Gastroesophageal sphincter (tissue), 4 donors: ENCODE measurements around the gene CLSTN2. TPM values are rescaled to one million over a fixed set of nuclear protein-coding genes. Genes with fewer than 3 reads are reported as not detected.

Experiments
- ATAC-seq: fragments of 150-250 bp; one replicate; pipeline ENCODE4 v1.9.1; 2016; ENCODE audit warnings: mild to moderate bottlenecking, moderate library complexity
- H3K27ac ChIP-seq, 4 donors: fragments of 200-600 bp; sonication (generic) in 3 of 4; 1 replicate in 3 of 4; 2 replicates in 1 of 4; pipeline ENCODE4 v1.5.1; 2016 to 2019
- H3K27me3 ChIP-seq: fragments of 200-600 bp; sonication (generic); one replicate; pipeline ENCODE4 v1.5.1; 2019
- H3K36me3 ChIP-seq, 2 donors: fragments of 200-600 bp; sonication (generic); one replicate each; pipeline ENCODE4 v1.5.1; 2019; ENCODE audit warnings: control low read depth in 1 of 2
- H3K4me1 ChIP-seq, 3 donors: fragments of 200-600 bp; sonication (generic); 1 replicate in 2 of 3; 2 replicates in 1 of 3; pipeline ENCODE4 v1.5.1; 2016 to 2019; ENCODE audit warnings: control low read depth in 2 of 3
- H3K4me3 ChIP-seq, 2 donors: fragments of 200-600 bp; sonication (generic); one replicate each; pipeline ENCODE4 v1.5.1; 2019; ENCODE audit warnings: mild to moderate bottlenecking in 1 of 2, moderate library complexity in 1 of 2
- H3K9me3 ChIP-seq, 3 donors: fragments of 200-600 bp; sonication (generic); one replicate each; pipeline ENCODE4 v1.5.1; 2017 to 2019; ENCODE audit warnings: control low read depth in 2 of 3
- EP300 ChIP-seq: sonication (generic); formaldehyde crosslinking; IDR thresholded peaks from one replicate; pipeline ENCODE4 v1.6.1; 2017; ENCODE audit warnings: antibody characterized with exemption, mild to moderate bottlenecking
- POLR2A ChIP-seq, 2 donors: fragments of 450-650 bp; IDR thresholded peaks; one replicate each; pipeline ENCODE4 v1.6.1; 2017; ENCODE audit warnings: antibody characterized with exemption in 2 of 2, mild to moderate bottlenecking in 2 of 2, moderate library complexity in 1 of 2
- POLR2AphosphoS5 ChIP-seq: sonication (generic); formaldehyde crosslinking; IDR thresholded peaks from one replicate; pipeline ENCODE4 v1.6.1; 2017; ENCODE audit warnings: antibody characterized with exemption
- WGBS, 2 donors: methylation state at CpG; one replicate each; pipeline ENCODE4 v1.1.5; 2018; ENCODE audit warnings: low coverage in 1 of 2; 5-methylcytosine and 5-hydroxymethylcytosine counted together
- total RNA-seq, 4 donors: library from RNA; depleted of rRNA; stranded (reverse); fragments of >200 nt; gene quantifications; one replicate each; pipeline ENCODE4 v1.1.0, GENCODE V29; 2016
- TF ChIP-seq, protein P1 (sequence below), 4 experiments: fragments of 200-600 bp in 2 of 4; fragments of 450-650 bp in 2 of 4; sonication (generic) in 1 of 4; IDR thresholded peaks; one replicate each; pipeline ENCODE4 v1.5.1; 2017 to 2019; ENCODE audit warnings: antibody characterized with exemption in 4 of 4, mild to moderate bottlenecking in 2 of 4, moderate library complexity in 2 of 4

The CLSTN2 gene
- total RNA-seq, 4 donors from 2014 or later: 6.6 to 9.7 (median 7.7) TPM

GRCh38 chr3:140349938-140350337, 415.0 kb downstream of the CLSTN2 start:
- Histone ChIP-seq H3K4me3 (no peak overlapping the region), H3K4me1 (no peaks in the 10 kb centered on the region), H3K9me3 (peaks cover 0 to 7% (median 0%) of the 10 kb centered on the region in 3 donors), H3K27me3 (no peaks in the 10 kb centered on the region), H3K27ac (no peak overlapping the region), H3K36me3 (no peaks in the 10 kb centered on the region)
- TF ChIP-seq EP300: no peak
- no peak for TF ChIP-seq POLR2AphosphoS5
- TF ChIP-seq, protein P1, sequence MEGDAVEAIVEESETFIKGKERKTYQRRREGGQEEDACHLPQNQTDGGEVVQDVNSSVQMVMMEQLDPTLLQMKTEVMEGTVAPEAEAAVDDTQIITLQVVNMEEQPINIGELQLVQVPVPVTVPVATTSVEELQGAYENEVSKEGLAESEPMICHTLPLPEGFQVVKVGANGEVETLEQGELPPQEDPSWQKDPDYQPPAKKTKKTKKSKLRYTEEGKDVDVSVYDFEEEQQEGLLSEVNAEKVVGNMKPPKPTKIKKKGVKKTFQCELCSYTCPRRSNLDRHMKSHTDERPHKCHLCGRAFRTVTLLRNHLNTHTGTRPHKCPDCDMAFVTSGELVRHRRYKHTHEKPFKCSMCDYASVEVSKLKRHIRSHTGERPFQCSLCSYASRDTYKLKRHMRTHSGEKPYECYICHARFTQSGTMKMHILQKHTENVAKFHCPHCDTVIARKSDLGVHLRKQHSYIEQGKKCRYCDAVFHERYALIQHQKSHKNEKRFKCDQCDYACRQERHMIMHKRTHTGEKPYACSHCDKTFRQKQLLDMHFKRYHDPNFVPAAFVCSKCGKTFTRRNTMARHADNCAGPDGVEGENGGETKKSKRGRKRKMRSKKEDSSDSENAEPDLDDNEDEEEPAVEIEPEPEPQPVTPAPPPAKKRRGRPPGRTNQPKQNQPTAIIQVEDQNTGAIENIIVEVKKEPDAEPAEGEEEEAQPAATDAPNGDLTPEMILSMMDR (IDR thresholded peaks at IDR 0.05): no peak
- no peak for TF ChIP-seq POLR2A (IDR thresholded peaks at IDR 0.05)
- 44 to 64% methylated on average over 4 of the region's 4 CpGs for WGBS, 2 donors
- ATAC-seq: no peak

DNA sequence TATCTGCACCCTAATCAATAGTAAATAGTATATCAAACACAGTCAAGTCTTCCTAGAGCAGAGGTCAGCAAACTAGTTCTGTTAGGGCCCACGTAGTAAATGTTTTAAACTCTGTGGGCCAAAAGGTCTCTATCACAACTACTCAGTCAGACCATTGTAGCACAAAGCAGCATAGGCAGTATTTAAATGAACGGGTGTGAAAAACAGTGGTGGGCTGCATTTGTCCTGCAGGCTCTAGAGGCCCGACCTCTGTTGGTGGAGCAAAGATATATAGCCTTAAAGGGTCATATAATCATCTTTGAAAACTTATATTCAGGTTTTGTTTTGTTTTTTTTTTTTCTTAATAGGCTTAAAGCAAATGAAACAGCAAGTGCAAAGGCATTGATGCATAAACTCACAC, 416.5 kb downstream of the CLSTN2 start:
- 42 to 48% methylated on average over 3 of the region's 3 CpGs for whole genome bisulfite sequencing, 2 donors
- no peak overlapping the region for H3K27ac ChIP-seq
- TF ChIP-seq POLR2A (IDR thresholded peaks at IDR 0.05) (no peak), POLR2AphosphoS5 (no peak)
- H3K27me3 ChIP-seq: no peaks in the 10 kb centered on the region
- no peaks in the 10 kb centered on the region for H3K36me3 ChIP-seq
- peaks cover 0 to 7% (median 0%) of the 10 kb centered on the region in 3 donors for H3K9me3 ChIP-seq
- no peak for ATAC-seq
- H3K4me1 ChIP-seq: no peaks in the 10 kb centered on the region
- H3K4me3 ChIP-seq: no peak overlapping the region

DNA sequence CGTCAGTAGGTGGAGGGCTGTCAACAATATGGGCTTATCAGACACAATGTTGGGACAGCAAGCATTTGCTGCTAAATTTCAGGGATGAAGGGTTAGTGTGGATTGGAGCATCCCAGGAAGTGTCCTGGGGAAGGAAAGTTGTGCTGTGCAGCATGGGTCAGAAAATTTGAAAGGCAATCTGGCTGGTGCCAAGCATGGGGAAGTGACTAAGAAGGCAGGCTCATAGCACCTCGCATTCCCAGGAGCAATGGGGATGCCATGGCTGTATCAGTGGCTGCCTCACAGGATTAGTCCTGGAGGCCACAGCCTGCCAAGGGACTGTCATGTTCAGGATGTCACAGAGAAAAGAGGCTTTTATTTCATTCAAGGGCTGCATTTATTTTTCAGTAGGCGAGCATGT, 420.5 kb downstream of the CLSTN2 start:
- H3K27me3 ChIP-seq: no peaks in the 10 kb centered on the region
- WGBS, 2 donors: 88 to 93% methylated on average over 3 of the region's 3 CpGs
- ATAC-seq: no peak
- H3K9me3 ChIP-seq: no peaks in the 10 kb centered on the region
- no peak overlapping the region for H3K27ac ChIP-seq
- H3K36me3 ChIP-seq: no peaks in the 10 kb centered on the region
- H3K4me3 ChIP-seq: no peak overlapping the region
- no peaks in the 10 kb centered on the region for H3K4me1 ChIP-seq
- TF ChIP-seq, protein P1 (IDR thresholded peaks at IDR 0.05): no peak
- no peak for TF ChIP-seq EP300
- no peak for TF ChIP-seq POLR2AphosphoS5
- no peak for TF ChIP-seq POLR2A (IDR thresholded peaks at IDR 0.05)

GRCh38 chr3:140358686-140359085, 423.7 kb downstream of the CLSTN2 start:
- no peaks in the 10 kb centered on the region for H3K27me3 ChIP-seq
- H3K27ac ChIP-seq: no peak overlapping the region
- WGBS, 2 donors: 80% methylated on average over 1 of the region's 3 CpGs; no CpG with 5 or more reads in 1 of the 2 donors
- H3K4me3 ChIP-seq: no peak overlapping the region
- no peaks in the 10 kb centered on the region for H3K9me3 ChIP-seq
- H3K4me1 ChIP-seq: no peaks in the 10 kb centered on the region
- TF ChIP-seq POLR2AphosphoS5: no peak
- TF ChIP-seq EP300: no peak
- TF ChIP-seq, protein P1 (IDR thresholded peaks at IDR 0.05): no peak
- no peaks in the 10 kb centered on the region for H3K36me3 ChIP-seq
- no peak for ATAC-seq

- Histone ChIP-seq H3K4me3 (no peak overlapping the region), H3K4me1 (no peaks in the 10 kb centered on the region), H3K9me3 (no peaks in the 10 kb centered on the region), H3K27me3 (no peaks in the 10 kb centered on the region), H3K36me3 (no peaks in the 10 kb centered on the region), H3K27ac (no peak overlapping the region)
- TF ChIP-seq POLR2AphosphoS5 (no peak), POLR2A (IDR thresholded peaks at IDR 0.05) (no peak), EP300 (no peak)
- TF ChIP-seq, protein P1 (IDR thresholded peaks at IDR 0.05): no peak
- no peak for ATAC-seq
- 38 to 57% methylated on average over 5 of the region's 5 CpGs for WGBS, 2 donors
These were observed 424.4 kb downstream of the CLSTN2 start for GRCh38 chr3:140359233-140359995.
